Muscle of arm (tissue), 12 donors: ENCODE measurements around the gene GTPBP2. TPM values are rescaled to one million over a fixed set of nuclear protein-coding genes. Genes with fewer than 3 reads are reported as not detected.
"Not testable (repeated sequence)": the region's sequence is repeated elsewhere in the genome, so short reads cannot be mapped to it uniquely, and the experiment has no call there.

Source experiments
- DNase-seq: peaks from one replicate; pipeline ENCODE4 v3.0.0-alpha.2; 2013
- polyA plus RNA-seq, 12 donors: library from polyadenylated mRNA; unstranded; fragments of 120-200 nt; gene quantifications; one replicate each; pipeline ENCODE4 v1.2.1, GENCODE V29; 2013; ENCODE audit not compliant: insufficient read length in 12 of 12

GTPBP2 gene
- polyA plus RNA-seq, 12 donors: 32.1 to 48.0 (median 38.0) TPM; not detected in 1

DNA sequence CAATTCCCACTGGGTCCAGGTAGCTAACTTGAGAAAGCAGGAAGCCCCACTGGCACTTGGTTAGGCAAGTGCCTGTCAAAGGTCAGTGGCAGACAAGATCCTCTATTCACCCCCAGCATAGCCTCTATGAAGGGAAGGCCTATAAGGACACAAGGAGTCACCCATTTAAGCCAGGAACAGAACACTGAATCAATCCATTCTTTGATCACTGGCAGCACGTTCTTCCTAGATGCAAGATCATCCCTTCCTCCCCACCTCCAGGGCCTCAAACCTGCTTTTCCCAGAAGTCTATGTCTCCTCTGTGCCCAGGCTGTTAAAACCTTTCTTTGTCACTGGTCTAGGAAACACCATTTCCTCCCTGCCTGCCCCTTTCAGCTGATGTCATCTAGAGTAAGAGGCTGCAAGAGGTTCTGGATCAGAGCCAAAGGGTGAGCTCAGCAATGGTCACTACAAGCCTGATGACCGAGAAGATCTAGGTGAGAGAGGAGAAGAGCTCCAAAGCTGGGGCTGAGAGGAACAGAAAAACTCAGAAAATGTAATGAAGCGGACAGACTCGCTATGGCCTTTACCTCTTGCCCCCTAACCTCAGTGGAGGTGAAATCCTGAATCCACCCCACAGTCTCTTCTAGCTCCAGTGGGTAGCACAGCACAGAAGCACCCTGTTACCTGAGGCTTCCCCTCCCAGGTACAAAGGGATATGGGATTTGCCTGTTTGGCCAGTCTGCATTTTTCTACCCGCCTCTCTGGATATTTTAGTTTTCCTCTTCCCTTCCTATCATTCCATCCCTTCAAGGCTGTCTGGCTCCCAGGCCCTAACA lies 1.8 kb downstream of the GTPBP2 start:
- DNase-seq: peak; percentile 72

- DNase-seq: no peak
These were observed 3.6 kb downstream of the GTPBP2 start for GRCh38 chr6:43625393-43625992.

DNA sequence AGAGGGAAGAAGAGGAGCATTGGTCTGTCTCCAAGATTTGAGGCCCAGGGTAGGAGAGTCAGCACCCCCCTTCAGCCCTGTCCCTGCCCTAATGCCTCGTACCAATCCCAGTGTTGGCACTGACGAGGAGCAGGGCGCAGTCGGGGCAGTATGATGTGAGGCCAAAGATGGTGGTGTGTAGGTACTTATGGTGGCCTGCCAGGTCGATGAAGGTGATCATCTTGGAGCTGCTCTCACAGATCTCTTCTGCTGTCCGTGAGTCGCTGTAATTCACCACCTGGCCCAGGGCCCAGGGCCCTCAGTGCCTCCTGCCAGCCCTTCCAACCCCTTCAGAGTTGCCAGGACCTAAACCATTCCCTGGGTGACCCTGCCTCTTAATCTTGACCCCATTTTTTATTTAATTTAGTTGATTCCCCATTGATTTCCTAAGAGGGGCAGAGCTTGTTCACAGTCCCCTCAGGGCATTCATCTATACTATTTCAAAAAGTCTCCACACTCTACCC lies 4.2 kb downstream of the GTPBP2 start:
- no peak for DNase-seq

GRCh38 chr6:43623880-43624785 lies 4.9 kb downstream of the GTPBP2 start:
- DNase-seq: no peak

GRCh38 chr6:43622541-43622940 lies 6.5 kb downstream of the GTPBP2 start:
- DNase-seq: no peak

- DNase-seq: no peak
These were observed 7.3 kb downstream of the GTPBP2 start for GRCh38 chr6:43621836-43622180.

- DNase-seq: no peak
These were observed 7.8 kb downstream of the GTPBP2 start for GRCh38 chr6:43621078-43621835.

- DNase-seq: no peak
These were observed 12.2 kb downstream of the GTPBP2 start for GRCh38 chr6:43616725-43617472.

DNA sequence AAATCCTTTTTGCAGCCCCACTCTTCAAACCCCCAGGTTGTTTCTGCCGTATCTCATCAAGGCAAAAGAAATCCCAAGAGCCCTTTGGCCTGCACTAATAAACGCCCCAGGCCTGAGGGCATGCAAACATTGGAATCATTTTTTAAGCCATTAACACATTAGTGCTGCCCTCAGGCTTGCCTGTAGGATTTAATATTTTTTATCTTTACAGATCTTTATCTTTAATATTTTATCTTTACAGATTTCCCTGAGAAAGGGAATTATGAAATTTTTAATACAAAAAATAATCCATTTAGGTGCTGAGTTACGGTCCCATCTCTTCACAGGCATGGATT lies 14.7 kb downstream of the GTPBP2 start:
- no peak for DNase-seq

DNA sequence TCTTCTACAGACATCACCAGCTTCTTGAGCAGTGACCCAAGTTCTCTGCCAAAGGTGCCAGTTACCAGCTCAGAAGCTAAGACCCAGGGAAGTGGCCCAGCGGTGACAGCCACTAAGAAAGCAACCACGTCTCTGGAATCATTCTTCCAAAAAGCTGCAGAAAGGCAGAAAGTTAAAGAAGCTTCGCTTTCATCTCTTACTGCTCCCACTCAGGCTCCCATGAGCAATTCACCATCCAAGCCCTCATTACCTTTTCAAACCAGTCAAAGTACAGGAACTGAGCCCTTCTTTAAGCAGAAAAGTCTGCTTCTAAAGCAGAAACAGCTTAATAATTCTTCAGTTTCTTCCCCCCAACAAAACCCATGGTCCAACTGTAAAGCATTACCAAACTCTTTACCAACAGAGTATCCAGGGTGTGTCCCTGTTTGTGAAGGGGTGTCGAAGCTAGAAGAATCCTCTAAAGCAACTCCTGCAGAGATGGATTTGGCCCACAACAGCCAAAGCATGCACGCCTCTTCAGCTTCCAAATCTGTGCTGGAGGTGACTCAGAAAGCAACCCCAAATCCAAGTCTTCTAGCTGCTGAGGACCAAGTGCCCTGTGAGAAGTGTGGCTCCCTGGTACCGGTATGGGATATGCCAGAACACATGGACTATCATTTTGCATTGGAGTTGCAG lies 15.2 kb downstream of the GTPBP2 start:
- DNase-seq: no peak

DNA sequence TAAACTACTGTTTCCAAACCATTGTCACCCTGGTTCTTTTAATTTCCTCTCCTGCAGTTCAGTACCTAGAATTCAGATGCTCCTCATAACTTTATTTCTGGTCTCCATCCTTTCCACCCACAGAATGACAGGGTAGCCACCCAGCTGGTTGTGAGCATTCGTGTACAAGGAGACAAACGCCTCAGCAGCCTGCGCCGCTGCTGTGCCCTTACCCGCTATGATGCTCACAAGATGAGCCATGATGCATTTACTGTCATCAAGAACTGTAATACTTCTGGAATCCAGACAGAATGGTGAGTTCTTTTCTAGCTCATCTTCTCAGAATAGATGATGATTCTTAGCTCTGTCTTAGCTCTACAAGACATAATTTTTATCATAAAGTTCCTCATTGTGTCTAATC lies 18.6 kb downstream of the GTPBP2 start:
- no peak for DNase-seq

GRCh38 chr6:43609402-43609801 lies 19.7 kb downstream of the GTPBP2 start:
- DNase-seq: no peak

DNA sequence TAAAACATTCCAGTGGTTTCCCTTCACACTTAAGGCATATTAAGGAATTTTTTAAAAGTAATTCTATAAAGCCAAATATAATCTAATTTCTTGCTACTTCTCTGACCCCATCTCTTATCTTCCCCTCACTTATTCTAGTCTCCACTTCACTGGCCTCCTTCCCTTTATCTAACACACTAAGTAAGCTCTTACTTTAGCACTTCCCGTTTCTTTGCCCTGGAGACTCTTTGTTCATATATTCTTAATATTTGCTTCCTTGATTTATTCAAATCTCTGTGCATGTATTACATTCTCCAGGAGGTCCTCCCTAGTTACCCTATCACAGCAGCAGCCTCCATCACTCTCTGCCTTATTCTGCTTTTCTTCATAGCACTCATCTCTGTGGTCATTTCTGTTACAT lies 20.3 kb downstream of the GTPBP2 start:
- no peak for DNase-seq

DNA sequence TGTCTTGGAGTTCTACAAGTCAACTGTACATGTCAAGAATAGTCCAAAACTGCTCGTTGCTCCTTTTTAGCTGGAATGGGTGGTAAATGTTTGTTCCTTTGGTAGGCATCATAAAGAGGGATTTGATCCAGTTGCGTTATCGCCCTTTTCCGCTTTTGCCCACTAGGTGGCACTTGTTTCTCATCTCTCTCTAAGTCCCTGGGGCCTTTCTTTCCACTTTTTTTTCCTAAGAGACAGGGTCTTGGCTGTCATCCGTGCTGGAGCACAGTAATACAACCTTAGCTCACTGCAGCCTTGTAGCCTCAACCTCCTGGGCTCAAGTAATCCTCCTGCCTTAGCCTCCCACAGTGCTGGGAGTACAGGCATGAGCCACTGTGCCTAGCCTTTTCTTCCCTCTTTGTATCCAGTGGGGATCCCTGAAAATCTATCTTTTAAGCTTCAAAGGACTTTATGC lies 20.7 kb downstream of the GTPBP2 start:
- DNase-seq: peak; percentile 68

DNA sequence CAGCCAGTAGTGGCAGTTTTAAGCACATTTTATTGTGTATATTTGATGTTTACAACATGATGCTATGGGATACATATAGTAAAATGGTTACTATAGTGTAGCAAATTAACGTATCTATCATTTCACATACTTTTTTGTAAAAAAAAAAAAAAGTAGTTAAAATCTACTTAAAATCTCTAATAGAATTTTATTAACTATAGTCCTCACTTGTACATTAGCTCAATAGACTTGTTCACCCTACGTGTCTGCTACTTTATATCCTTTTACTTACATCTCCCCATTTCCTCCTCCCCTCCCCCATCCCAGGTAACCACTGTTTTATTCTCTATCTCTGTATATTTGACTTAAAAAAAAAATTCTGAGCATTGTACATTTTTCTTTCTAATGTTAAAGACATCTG lies 23.0 kb downstream of the GTPBP2 start:
- DNase-seq: no peak

DNA sequence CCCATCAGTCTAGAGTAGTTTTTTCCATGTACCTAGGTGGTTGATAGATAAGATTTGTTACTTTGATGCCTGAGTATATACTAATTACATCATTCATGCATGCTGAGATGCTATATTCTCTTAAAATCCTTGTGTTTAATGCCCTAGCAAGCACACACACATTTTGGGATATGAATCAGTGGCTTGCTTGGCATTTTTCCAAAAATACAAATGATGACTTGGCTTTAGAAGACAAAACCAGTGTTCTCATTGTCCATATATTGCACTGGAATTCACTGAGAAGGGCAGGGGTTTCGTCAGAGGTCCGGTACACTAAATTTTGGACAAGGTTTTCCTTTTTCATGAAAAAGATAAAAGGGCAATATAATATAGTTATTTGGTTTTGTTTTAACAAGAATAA lies 24.9 kb downstream of the GTPBP2 start:
- DNase-seq: no peak

- no peak for DNase-seq
These were observed 28.5 kb downstream of the GTPBP2 start for GRCh38 chr6:43600595-43600994.

- DNase-seq: no peak
These were observed 35.1 kb downstream of the GTPBP2 start for GRCh38 chr6:43593938-43594337.

DNA sequence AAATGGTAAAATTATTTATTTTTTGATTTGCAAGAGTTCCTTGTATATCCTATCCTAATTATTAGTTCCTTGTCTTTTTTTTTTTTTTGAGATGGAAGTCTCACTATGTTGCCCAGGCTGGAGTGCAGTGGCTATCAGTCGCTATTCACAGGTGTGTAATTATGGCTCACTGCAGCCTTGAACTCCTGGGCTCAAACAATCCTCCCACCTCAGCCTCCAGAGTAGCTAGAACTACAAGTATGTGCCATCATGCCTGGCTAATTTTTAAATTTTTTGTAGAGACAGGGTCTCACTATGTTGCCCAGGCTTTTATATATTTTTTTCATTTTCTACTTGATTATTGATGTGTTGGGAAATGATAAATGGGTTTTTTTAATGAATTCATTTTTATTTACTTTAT lies 39.5 kb downstream of the GTPBP2 start:
- DNase-seq: not testable (repeated sequence)

DNA sequence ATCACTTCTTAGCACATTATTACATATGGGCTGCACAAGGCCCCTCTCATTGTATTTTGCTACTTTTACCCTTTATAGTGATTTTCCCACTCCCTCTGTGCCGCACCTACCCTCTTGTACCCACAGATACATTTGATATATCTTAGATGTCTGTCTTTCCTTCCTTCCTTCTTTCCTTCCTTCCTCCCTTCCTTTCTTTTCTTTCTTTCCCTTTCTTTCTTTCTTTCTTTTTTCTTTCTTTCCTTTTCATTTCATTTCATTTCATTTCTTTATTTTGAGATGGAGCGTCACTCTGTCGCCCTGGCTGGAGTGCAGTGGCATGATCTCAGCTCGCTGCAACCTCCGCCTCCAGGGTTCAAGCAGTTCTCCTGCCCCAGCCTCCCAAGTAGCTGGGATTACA lies 40.9 kb downstream of the GTPBP2 start:
- DNase-seq: no peak
